ENCODE measurements around the gene BAIAP2.
A peak's percentile ranks its signal among the peaks of the same experiment; 100 is the strongest.

BAIAP2 gene

GRCh38 chr17:81034779-81035520 is at the start of gene BAIAP2:
TSS of gene BAIAP2 (plus strand) at chr17:81035151. CDS start at chr17:81035255, 104 bp downstream.
- peak; percentile 99 for DNase-seq (ENCODE audit: low read depth in 2 of 2, low spot score in 1 of 2)

GRCh38 chr17:80986046-80986445 is 48.9 kb upstream of the BAIAP2 start:
- DNase-seq (ENCODE audit: low read depth in 2 of 2, low spot score in 1 of 2) = no peak

GRCh38 chr17:80986816-80987475 is 48.0 kb upstream of the BAIAP2 start:
- DNase-seq (ENCODE audit: low read depth in 2 of 2, low spot score in 1 of 2) = no peak

- no peak for DNase-seq (ENCODE audit: low read depth in 2 of 2, low spot score in 1 of 2)
These were observed 47.0 kb upstream of the BAIAP2 start for GRCh38 chr17:80987941-80988461.

GRCh38 chr17:80989586-80989913 is 45.4 kb upstream of the BAIAP2 start:
- DNase-seq (ENCODE audit: low read depth in 2 of 2, low spot score in 1 of 2) = no peak

- DNase-seq (ENCODE audit: low read depth in 2 of 2, low spot score in 1 of 2) = no peak
These were observed 43.9 kb upstream of the BAIAP2 start for GRCh38 chr17:80990921-80991644.

- peak; percentile 21 to 33 for DNase-seq (ENCODE audit: low read depth in 2 of 2, low spot score in 1 of 2)
These were observed 43.3 kb upstream of the BAIAP2 start, which contains the start of gene CHMP6 for GRCh38 chr17:80991645-80992076. TSS of gene CHMP6 (plus strand) at chr17:80991841. CDS start at chr17:80991919, 78 bp downstream.

- no peak for DNase-seq (ENCODE audit: low read depth in 2 of 2, low spot score in 1 of 2)
These were observed 42.6 kb upstream of the BAIAP2 start for GRCh38 chr17:80992077-80992947.

GRCh38 chr17:80992948-80993624 is 41.9 kb upstream of the BAIAP2 start:
- DNase-seq (ENCODE audit: low read depth in 2 of 2, low spot score in 1 of 2) = no peak

- no peak for DNase-seq (ENCODE audit: low read depth in 2 of 2, low spot score in 1 of 2)
These were observed 39.8 kb upstream of the BAIAP2 start for GRCh38 chr17:80995131-80995530.

- DNase-seq (ENCODE audit: low read depth in 2 of 2, low spot score in 1 of 2) = no peak
These were observed 38.3 kb upstream of the BAIAP2 start for GRCh38 chr17:80996422-80997305.

GRCh38 chr17:80997424-80998117 is 37.4 kb upstream of the BAIAP2 start:
- no peak for DNase-seq (ENCODE audit: low read depth in 2 of 2, low spot score in 1 of 2)

GRCh38 chr17:80998118-80998747 is 36.7 kb upstream of the BAIAP2 start:
- no peak for DNase-seq (ENCODE audit: low read depth in 2 of 2, low spot score in 1 of 2)

GRCh38 chr17:80998748-80999535 is 36.0 kb upstream of the BAIAP2 start:
- DNase-seq (ENCODE audit: low read depth in 2 of 2, low spot score in 1 of 2) = no peak

- DNase-seq (ENCODE audit: low read depth in 2 of 2, low spot score in 1 of 2) = no peak
These were observed 35.2 kb upstream of the BAIAP2 start for GRCh38 chr17:80999536-81000333.

GRCh38 chr17:81000334-81000630 is 34.7 kb upstream of the BAIAP2 start:
- DNase-seq (ENCODE audit: low read depth in 2 of 2, low spot score in 1 of 2) = no peak

Data from stimulated activated CD8-positive, alpha-beta memory T cell treated with anti-CD3 and anti-CD28 coated beads, Interleukin-4, amount 100 ng/mL, for 1 hour (primary cell).